ENCODE measurements around the gene ZHX3. TPM values are rescaled to one million over a fixed set of nuclear protein-coding genes. Genes with fewer than 3 reads are reported as not detected.
"Not testable (repeated sequence)": the region's sequence is repeated elsewhere in the genome, so short reads cannot be mapped to it uniquely, and the experiment has no call there.

ZHX3 gene
- total and polyA plus RNA-seq, 9 donors, result 5.7 to 11.4 (median 7.8) TPM

DNA sequence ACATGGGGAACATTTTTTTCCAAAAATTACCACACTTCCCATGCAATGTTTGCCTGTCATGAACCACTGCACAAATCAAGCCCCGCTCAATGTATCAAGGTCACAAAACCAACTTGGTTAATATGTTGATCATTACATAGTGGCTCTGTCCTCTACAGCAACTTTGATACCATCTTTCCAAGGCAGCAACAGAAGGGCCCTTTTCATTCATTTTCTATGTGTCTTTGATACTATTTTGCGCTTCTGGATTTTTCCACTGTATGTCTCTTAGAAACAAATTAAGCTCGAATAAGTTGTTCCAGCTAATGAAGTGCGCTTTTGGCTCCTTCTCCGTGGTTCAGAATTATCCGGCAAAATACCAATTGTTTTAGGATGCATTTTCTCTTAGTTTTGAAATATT is 1.5 kb downstream of the ZHX3 start:
- Histone ChIP-seq H3K36me3 (ENCODE audit: control insufficient read depth, insufficient read depth, low read length) (no peaks in the 10 kb centered on the region), H3K4me3 (ENCODE audit: low read length) (no peak overlapping the region), H3K9me3 (replicated peaks; ENCODE audit: control insufficient read depth, low read depth, low read length) (no peaks in the 10 kb centered on the region), H3K27me3 (ENCODE audit: control insufficient read depth, insufficient read depth, low read length) (no peaks in the 10 kb centered on the region), H3K4me1 (ENCODE audit: control insufficient read depth, insufficient read depth, low read length) (peaks cover 5% of the 10 kb centered on the region), H3K27ac (ENCODE audit: low read length) (no peak overlapping the region)
- DNase-seq, result no peak
- 100% methylated on average over 1 of the region's 6 CpGs for WGBS (ENCODE audit: insufficient coverage)

DNA sequence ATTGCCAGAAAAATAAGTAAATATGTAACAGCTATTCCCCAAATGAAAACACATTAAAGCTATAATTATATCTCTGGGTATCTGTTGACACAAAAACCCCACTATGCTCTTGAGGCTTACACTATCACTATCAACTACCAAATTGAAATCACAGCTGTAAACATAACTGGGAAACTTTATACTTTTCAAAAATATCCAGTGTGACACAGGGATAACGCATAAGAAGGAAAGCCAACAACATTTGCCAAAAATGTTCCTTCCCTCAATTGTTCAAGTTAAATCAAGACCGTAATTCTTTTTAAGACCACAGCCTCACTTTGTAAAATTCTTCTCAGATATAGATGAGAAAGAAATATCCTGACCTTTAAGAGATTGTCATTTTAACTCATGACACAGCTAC is 3.1 kb downstream of the ZHX3 start:
- H3K4me3 ChIP-seq (ENCODE audit: low read length), result no peak overlapping the region
- no peak overlapping the region for H3K27ac ChIP-seq (ENCODE audit: low read length)
- H3K36me3 ChIP-seq (ENCODE audit: control insufficient read depth, insufficient read depth, low read length), result no peaks in the 10 kb centered on the region
- H3K9me3 ChIP-seq (replicated peaks; ENCODE audit: control insufficient read depth, low read depth, low read length), result no peaks in the 10 kb centered on the region
- H3K4me1 ChIP-seq (ENCODE audit: control insufficient read depth, insufficient read depth, low read length), result peaks cover 7% of the 10 kb centered on the region
- DNase-seq, result peak; percentile 49
- WGBS (ENCODE audit: insufficient coverage), result no CpG with 5 or more reads among the region's 2 CpGs
- H3K27me3 ChIP-seq (ENCODE audit: control insufficient read depth, insufficient read depth, low read length), result no peaks in the 10 kb centered on the region

DNA sequence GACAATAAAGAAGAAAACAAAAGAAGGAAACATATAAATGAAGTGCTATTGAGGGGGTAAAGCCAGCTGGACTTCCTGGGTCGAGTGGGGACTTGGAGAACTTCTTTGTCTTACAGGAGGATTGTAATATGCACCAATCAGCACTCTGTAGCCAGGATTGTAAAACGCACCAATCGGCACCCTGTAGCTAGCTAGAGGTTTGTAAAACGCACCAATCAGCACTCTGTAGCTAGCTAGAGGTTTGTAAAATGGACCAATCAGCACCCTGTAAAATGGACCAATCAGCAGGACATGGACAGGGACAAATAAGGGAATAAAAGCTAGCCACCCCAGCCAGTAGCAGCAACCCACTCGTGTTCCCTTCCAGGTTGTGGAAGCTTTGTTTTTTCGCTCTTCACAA is 5.5 kb downstream of the ZHX3 start:
- 91% methylated on average over 4 of the region's 6 CpGs for WGBS (ENCODE audit: insufficient coverage)
- H3K4me3 ChIP-seq (ENCODE audit: low read length); H3K9me3 ChIP-seq (replicated peaks; ENCODE audit: control insufficient read depth, low read depth, low read length); H3K27ac ChIP-seq (ENCODE audit: low read length); H3K4me1 ChIP-seq (ENCODE audit: control insufficient read depth, insufficient read depth, low read length); H3K27me3 ChIP-seq (ENCODE audit: control insufficient read depth, insufficient read depth, low read length); DNase-seq; H3K36me3 ChIP-seq (ENCODE audit: control insufficient read depth, insufficient read depth, low read length): not testable (repeated sequence)

DNA sequence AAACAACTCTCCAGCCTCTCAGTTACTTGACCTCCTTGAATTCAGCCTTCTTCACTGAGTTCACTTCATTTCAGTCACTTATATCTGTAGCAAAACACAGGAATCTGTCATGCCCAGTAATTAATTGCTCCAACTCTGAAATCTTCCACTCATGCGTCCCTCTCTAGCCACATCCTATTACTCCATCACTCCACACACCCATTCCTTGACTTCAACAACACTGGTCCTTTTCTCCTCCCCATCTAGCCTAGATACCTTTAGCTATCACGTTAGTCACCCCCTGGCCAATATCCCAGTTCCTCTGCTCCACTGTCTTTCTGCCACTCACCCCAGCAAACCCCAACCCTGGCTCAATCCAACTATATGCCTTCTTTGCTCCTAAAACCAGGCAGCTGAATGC is 7.7 kb downstream of the ZHX3 start:
- no peak for DNase-seq
- Histone ChIP-seq H3K4me1 (ENCODE audit: control insufficient read depth, insufficient read depth, low read length) (peaks cover 2% of the 10 kb centered on the region), H3K36me3 (ENCODE audit: control insufficient read depth, insufficient read depth, low read length) (no peaks in the 10 kb centered on the region), H3K9me3 (replicated peaks; ENCODE audit: control insufficient read depth, low read depth, low read length) (no peaks in the 10 kb centered on the region), H3K27ac (ENCODE audit: low read length) (peak overlapping the region; percentile 36), H3K27me3 (ENCODE audit: control insufficient read depth, insufficient read depth, low read length) (no peaks in the 10 kb centered on the region), H3K4me3 (ENCODE audit: low read length) (no peak overlapping the region)
- WGBS (ENCODE audit: insufficient coverage), result 90% methylated on average over 2 of the region's 2 CpGs

DNA sequence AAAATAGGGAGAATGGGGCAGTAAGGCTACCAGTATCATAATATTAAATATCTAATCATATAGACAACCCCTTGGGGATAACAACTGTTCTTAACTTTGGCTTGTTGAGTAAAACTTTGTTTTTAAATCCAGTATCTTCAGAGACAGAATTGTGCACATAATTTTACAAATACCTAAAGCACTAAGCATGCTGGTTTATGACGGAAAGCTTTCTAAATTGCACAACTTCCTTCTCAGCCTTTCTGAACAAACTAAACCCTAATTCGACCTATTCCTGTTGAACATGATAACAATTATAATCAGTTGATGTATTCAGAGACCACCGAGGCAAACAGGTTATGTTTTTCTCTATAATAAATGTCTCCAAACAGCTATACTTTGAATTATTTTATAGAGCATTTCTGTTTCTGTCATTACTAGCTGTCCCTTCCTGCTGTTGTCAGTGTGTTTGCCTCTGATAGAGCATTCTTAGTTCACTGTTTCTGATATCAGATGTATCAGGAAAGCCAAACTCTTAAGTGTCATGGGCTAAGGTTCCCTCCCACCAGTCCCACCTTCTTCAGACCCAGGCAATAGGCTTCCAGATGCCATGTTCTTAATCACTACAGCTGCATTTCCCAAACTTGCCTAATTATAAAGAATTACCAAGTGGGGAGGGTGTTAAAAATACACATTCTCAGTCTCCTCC is 8.7 kb downstream of the ZHX3 start:
- Histone ChIP-seq H3K4me1 (ENCODE audit: control insufficient read depth, insufficient read depth, low read length) (peaks cover 2% of the 10 kb centered on the region), H3K4me3 (ENCODE audit: low read length) (no peak overlapping the region), H3K27ac (ENCODE audit: low read length) (peak overlapping the region; percentile 36), H3K27me3 (ENCODE audit: control insufficient read depth, insufficient read depth, low read length) (no peaks in the 10 kb centered on the region), H3K9me3 (replicated peaks; ENCODE audit: control insufficient read depth, low read depth, low read length) (no peaks in the 10 kb centered on the region), H3K36me3 (ENCODE audit: control insufficient read depth, insufficient read depth, low read length) (no peaks in the 10 kb centered on the region)
- WGBS (ENCODE audit: insufficient coverage), result no CpG with 5 or more reads among the region's 3 CpGs
- DNase-seq, result no peak

DNA sequence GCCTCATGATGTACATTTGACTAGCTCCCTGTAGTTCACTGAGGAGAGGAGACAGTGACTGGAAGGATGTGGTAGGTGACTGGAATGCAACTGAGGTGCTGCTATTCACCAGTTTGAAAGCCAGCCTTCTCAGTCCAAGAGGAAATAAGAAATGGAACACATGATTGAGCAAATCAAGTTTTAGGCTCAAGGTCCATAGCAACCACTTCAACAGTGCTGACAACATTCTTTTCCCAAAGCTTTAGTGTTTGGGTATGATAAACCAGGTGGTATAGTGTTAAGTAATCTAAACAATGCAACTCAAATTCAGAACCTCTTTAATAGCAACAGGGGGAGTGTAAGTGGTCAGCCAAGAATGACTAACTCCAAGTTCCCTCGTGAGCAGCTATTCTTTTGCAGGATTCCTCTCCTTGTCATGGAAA is 9.2 kb downstream of the ZHX3 start:
- peak; percentile 77 for DNase-seq
- Histone ChIP-seq H3K4me3 (ENCODE audit: low read length) (no peak overlapping the region), H3K27ac (ENCODE audit: low read length) (peak overlapping the region; percentile 48), H3K9me3 (replicated peaks; ENCODE audit: control insufficient read depth, low read depth, low read length) (no peaks in the 10 kb centered on the region), H3K27me3 (ENCODE audit: control insufficient read depth, insufficient read depth, low read length) (no peaks in the 10 kb centered on the region), H3K36me3 (ENCODE audit: control insufficient read depth, insufficient read depth, low read length) (no peaks in the 10 kb centered on the region), H3K4me1 (ENCODE audit: control insufficient read depth, insufficient read depth, low read length) (peaks cover 2% of the 10 kb centered on the region)
- no CpG with 5 or more reads among the region's 1 CpG for WGBS (ENCODE audit: insufficient coverage)

DNA sequence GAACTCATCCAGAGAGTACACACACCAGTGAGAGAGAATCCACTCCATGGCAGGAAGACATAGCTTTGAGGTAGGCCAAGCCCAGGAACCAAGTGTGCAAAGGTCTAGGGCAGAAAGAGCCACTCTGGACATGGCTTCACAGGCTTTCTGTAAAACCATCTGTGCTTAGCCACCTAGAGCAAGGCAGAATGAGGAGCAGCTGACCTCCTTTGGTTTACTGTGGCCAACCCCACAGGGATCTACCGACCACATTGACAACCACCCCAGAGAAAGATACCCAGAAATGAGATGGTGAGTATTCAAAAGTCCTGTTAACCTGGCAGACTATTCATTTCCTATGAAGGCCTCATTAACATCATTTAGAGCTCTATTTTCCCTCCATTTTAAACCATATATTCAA is 10.5 kb downstream of the ZHX3 start:
- no peaks in the 10 kb centered on the region for H3K27me3 ChIP-seq (ENCODE audit: control insufficient read depth, insufficient read depth, low read length)
- no peaks in the 10 kb centered on the region for H3K9me3 ChIP-seq (replicated peaks; ENCODE audit: control insufficient read depth, low read depth, low read length)
- DNase-seq, result no peak
- no peaks in the 10 kb centered on the region for H3K36me3 ChIP-seq (ENCODE audit: control insufficient read depth, insufficient read depth, low read length)
- H3K27ac ChIP-seq (ENCODE audit: low read length), result no peak overlapping the region
- H3K4me1 ChIP-seq (ENCODE audit: control insufficient read depth, insufficient read depth, low read length), result peaks cover 2% of the 10 kb centered on the region
- no CpG with 5 or more reads among the region's 1 CpG for WGBS (ENCODE audit: insufficient coverage)
- no peak overlapping the region for H3K4me3 ChIP-seq (ENCODE audit: low read length)

DNA sequence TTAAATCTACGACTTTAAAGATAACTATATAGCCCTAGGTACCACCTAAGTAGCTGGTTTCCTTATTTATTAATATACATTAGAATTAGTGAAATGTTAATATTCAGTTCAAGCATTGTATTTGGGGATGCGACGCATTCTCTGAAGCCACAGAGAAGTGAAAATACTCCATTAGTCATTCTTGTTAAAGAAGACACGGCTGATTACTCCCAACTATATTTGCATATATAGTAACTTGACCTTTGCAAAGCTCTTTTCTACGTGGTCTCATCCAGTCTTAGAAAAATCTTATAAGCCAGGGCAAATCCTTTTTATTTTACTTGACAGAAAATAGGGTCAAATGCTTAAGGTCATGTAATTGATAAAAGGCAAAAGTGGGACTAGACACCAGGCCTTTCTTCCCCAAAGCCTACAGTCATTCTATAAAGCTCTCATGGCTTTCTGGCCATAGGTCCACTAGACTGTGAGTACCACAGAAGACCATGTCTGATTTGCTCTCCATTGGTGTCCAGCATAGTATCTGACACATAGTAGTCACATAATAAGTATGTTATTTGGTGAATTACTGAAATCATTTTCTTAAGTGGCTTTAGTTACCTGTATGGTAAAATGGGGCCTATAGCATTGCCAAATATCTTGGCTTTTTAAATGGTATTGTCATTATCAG is 11.3 kb downstream of the ZHX3 start:
- H3K4me1 ChIP-seq (ENCODE audit: control insufficient read depth, insufficient read depth, low read length), result peaks cover 2% of the 10 kb centered on the region
- no peaks in the 10 kb centered on the region for H3K36me3 ChIP-seq (ENCODE audit: control insufficient read depth, insufficient read depth, low read length)
- no peaks in the 10 kb centered on the region for H3K9me3 ChIP-seq (replicated peaks; ENCODE audit: control insufficient read depth, low read depth, low read length)
- no peak for DNase-seq
- H3K4me3 ChIP-seq (ENCODE audit: low read length), result no peak overlapping the region
- H3K27ac ChIP-seq (ENCODE audit: low read length), result no peak overlapping the region
- no peaks in the 10 kb centered on the region for H3K27me3 ChIP-seq (ENCODE audit: control insufficient read depth, insufficient read depth, low read length)
- WGBS (ENCODE audit: insufficient coverage), result no CpG with 5 or more reads among the region's 5 CpGs

DNA sequence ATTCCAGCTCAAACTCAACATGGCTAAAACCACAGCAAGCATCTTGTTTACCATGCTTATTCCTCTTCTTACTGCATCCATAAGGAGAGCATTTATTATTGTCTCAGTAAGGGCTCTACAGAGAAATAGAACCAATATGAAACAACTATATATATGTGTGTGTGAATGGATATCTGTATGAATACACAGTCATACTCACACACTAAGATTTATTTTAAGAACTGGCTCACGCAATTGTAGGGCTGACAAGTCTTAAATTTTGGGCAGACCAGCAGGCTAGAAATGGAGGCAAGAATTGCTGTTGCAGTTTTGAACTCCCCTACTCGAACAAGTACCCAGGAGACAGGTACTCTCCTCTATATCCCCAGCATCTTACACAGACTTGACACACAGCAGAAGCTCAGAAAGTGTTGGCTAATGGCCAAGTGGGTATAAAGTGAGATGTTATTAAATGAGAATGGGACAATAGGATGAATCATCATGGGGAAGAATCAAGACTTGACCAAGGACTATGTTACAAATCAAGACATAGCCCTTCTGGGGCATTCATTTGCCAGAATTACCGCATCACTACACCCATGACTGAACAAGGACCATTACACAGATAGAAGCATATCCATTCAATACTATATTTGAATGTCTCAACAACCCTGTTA is 13.0 kb downstream of the ZHX3 start:
- DNase-seq, result no peak
- WGBS (ENCODE audit: insufficient coverage), result no CpG with 5 or more reads among the region's 3 CpGs
- no peaks in the 10 kb centered on the region for H3K36me3 ChIP-seq (ENCODE audit: control insufficient read depth, insufficient read depth, low read length)
- no peak overlapping the region for H3K27ac ChIP-seq (ENCODE audit: low read length)
- H3K27me3 ChIP-seq (ENCODE audit: control insufficient read depth, insufficient read depth, low read length), result no peaks in the 10 kb centered on the region
- no peak overlapping the region for H3K4me3 ChIP-seq (ENCODE audit: low read length)
- no peaks in the 10 kb centered on the region for H3K9me3 ChIP-seq (replicated peaks; ENCODE audit: control insufficient read depth, low read depth, low read length)
- peaks cover 2% of the 10 kb centered on the region for H3K4me1 ChIP-seq (ENCODE audit: control insufficient read depth, insufficient read depth, low read length)

DNA sequence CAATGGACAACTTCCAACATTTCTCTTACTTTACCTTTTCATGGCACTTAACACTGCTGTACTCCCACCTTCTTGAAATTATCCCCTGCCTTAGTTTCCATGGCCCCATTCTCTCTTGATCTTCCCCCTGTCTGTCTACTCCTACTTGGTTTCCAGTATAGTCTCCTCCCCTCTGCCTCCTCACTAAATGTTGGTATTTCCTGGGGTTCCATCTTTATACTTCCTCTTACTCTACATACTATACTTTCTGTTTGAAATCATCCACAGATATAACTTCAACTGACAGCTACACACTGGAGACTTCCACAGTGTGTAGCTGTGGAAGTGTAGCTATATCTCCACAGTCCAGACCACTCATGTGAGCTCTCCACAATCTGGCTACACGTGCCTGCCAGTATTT is 13.5 kb downstream of the ZHX3 start:
- no peak for DNase-seq
- Histone ChIP-seq H3K27ac (ENCODE audit: low read length) (no peak overlapping the region), H3K4me3 (ENCODE audit: low read length) (no peak overlapping the region), H3K4me1 (ENCODE audit: control insufficient read depth, insufficient read depth, low read length) (no peaks in the 10 kb centered on the region), H3K27me3 (ENCODE audit: control insufficient read depth, insufficient read depth, low read length) (no peaks in the 10 kb centered on the region), H3K9me3 (replicated peaks; ENCODE audit: control insufficient read depth, low read depth, low read length) (no peaks in the 10 kb centered on the region), H3K36me3 (ENCODE audit: control insufficient read depth, insufficient read depth, low read length) (no peaks in the 10 kb centered on the region)
- WGBS (ENCODE audit: insufficient coverage), result no CpG with 5 or more reads among the region's 1 CpG

Data from muscle of leg (tissue), 11 donors.